Stimulated activated CD8-positive, alpha-beta memory T cell treated with anti-CD3 and anti-CD28 coated beads, Interleukin-15, amount 100 ng/mL, for 24 hours (primary cell): Measurements from ENCODE around the gene ZNF552.
"Not testable (repeated sequence)": the region's sequence is repeated elsewhere in the genome, so short reads cannot be mapped to it uniquely, and the experiment has no call there.

ENCODE experiments used
- DNase-seq: peaks from one replicate; pipeline ENCODE4 v3.0.0-alpha.2; 2020; ENCODE audit warnings: low read depth

ZNF552 gene

GRCh38 chr19:57818378-57818777 lies 3.7 kb upstream of the ZNF552 start:
- no peak for DNase-seq

- DNase-seq: no peak
Observed at GRCh38 chr19:57817976-57818375, 3.3 kb upstream of the ZNF552 start.

- DNase-seq: no peak
Observed at GRCh38 chr19:57816652-57817051, 1.9 kb upstream of the ZNF552 start.

GRCh38 chr19:57815247-57816075 lies 748 bp upstream of the ZNF552 start:
- no peak for DNase-seq

GRCh38 chr19:57813919-57814504 lies 701 bp downstream of the ZNF552 start:
- no peak for DNase-seq

GRCh38 chr19:57812975-57813820 lies 1.5 kb downstream of the ZNF552 start:
- DNase-seq: not testable (repeated sequence)

- DNase-seq: no peak
Observed at GRCh38 chr19:57812226-57812625, 2.5 kb downstream of the ZNF552 start.

GRCh38 chr19:57810410-57811295 lies 4.1 kb downstream of the ZNF552 start:
- DNase-seq: not testable (repeated sequence)

- no peak for DNase-seq
Observed at GRCh38 chr19:57807541-57807940, 7.2 kb downstream of the ZNF552 start.

- no peak for DNase-seq
Observed at GRCh38 chr19:57803594-57804325, 11.0 kb downstream of the ZNF552 start.

GRCh38 chr19:57803265-57803593 lies 11.5 kb downstream of the ZNF552 start:
- no peak for DNase-seq

- DNase-seq: no peak
Observed at GRCh38 chr19:57802269-57802668, 12.4 kb downstream of the ZNF552 start.

- DNase-seq: no peak
Observed at GRCh38 chr19:57800696-57801095, 14.0 kb downstream of the ZNF552 start.

- DNase-seq: not testable (repeated sequence)
Observed at GRCh38 chr19:57796580-57796979, 18.1 kb downstream of the ZNF552 start.

- DNase-seq: no peak
Observed at GRCh38 chr19:57789288-57789687, 25.4 kb downstream of the ZNF552 start.

- no peak for DNase-seq
Observed at GRCh38 chr19:57788114-57788692, 26.5 kb downstream of the ZNF552 start.

- DNase-seq: no peak
Observed at GRCh38 chr19:57786906-57787305, 27.8 kb downstream of the ZNF552 start.

GRCh38 chr19:57786286-57786685 lies 28.4 kb downstream of the ZNF552 start:
- no peak for DNase-seq

- DNase-seq: no peak
Observed at GRCh38 chr19:57779220-57779845, 35.4 kb downstream of the ZNF552 start.

- DNase-seq: no peak
Observed at GRCh38 chr19:57778336-57778735, 36.4 kb downstream of the ZNF552 start.
